Raji (cell line): Measurements from ENCODE around the gene CTIF.

Source experiments
- POLR2A ChIP-seq: IDR thresholded peaks from 2 replicates; pipeline ENCODE4 v1.6.1; 2011; ENCODE audit warnings: low read depth, low read length, control low read depth; ENCODE audit not compliant: insufficient read depth

The CTIF gene

GRCh38 chr18:48878471-48878870 is 339.6 kb downstream of the CTIF start:
- TF ChIP-seq POLR2A, result no peak

- no peak for TF ChIP-seq POLR2A
These were observed 340.2 kb downstream of the CTIF start for GRCh38 chr18:48879008-48879431.

- no peak for TF ChIP-seq POLR2A
These were observed 342.1 kb downstream of the CTIF start for GRCh38 chr18:48880931-48881330.

GRCh38 chr18:48882379-48882778 is 343.5 kb downstream of the CTIF start:
- TF ChIP-seq POLR2A, result no peak

- no peak for TF ChIP-seq POLR2A
These were observed 345.5 kb downstream of the CTIF start for GRCh38 chr18:48884306-48884705.

- no peak for TF ChIP-seq POLR2A
These were observed 345.9 kb downstream of the CTIF start for GRCh38 chr18:48884771-48885170.

- TF ChIP-seq POLR2A, result no peak
These were observed 346.6 kb downstream of the CTIF start for GRCh38 chr18:48885266-48885923.

GRCh38 chr18:48885924-48886400 is 347.1 kb downstream of the CTIF start:
- no peak for TF ChIP-seq POLR2A

GRCh38 chr18:48886520-48887293 is 347.9 kb downstream of the CTIF start:
- no peak for TF ChIP-seq POLR2A

GRCh38 chr18:48887294-48887904 is 348.6 kb downstream of the CTIF start:
- no peak for TF ChIP-seq POLR2A

- no peak for TF ChIP-seq POLR2A
These were observed 349.3 kb downstream of the CTIF start for GRCh38 chr18:48887905-48888772.

- TF ChIP-seq POLR2A, result no peak
These were observed 349.9 kb downstream of the CTIF start for GRCh38 chr18:48888773-48889080.

- no peak for TF ChIP-seq POLR2A
These were observed 350.5 kb downstream of the CTIF start for GRCh38 chr18:48889115-48889941.
